Posterior vena cava (tissue), 2 donors: ENCODE measurements around the gene ZFYVE27. TPM values are rescaled to one million over a fixed set of nuclear protein-coding genes. Genes with fewer than 3 reads are reported as not detected.
"Not testable (repeated sequence)": the region's sequence is repeated elsewhere in the genome, so short reads cannot be mapped to it uniquely, and the experiment has no call there.

ENCODE experiments used
- DNase-seq: peaks from one replicate; pipeline ENCODE4 v3.0.0-alpha.2; 2020; ENCODE audit warnings: low spot score
- intact Hi-C, 2 donors: fragments of 100-400 bp; cut with DNase I; formaldehyde crosslinking; loops; one replicate each; pipeline versions ENCODE4 v1.14.1 to v1.14.2; 2022 to 2023
- long read RNA-seq, 2 donors: library from polyadenylated mRNA; unstranded; transcript quantifications; one replicate each; pipeline ENCODE4 v2.0.0, GENCODE V29; 2020 to 2021
- total RNA-seq, 2 donors: library from RNA; stranded (reverse); fragmentation: NEBNext Ultra II Directional; extraction: Animal tissue kit (Norgen Biotek cat#: 25700); gene quantifications; one replicate each; pipeline ENCODE4 v1.2.1, GENCODE V29; 2021
- donor health status: DM: yes; HTN: yes; CAD: no.
- donor health status: DM: yes; HTN: yes; CAD: no.

The ZFYVE27 gene, protein sequence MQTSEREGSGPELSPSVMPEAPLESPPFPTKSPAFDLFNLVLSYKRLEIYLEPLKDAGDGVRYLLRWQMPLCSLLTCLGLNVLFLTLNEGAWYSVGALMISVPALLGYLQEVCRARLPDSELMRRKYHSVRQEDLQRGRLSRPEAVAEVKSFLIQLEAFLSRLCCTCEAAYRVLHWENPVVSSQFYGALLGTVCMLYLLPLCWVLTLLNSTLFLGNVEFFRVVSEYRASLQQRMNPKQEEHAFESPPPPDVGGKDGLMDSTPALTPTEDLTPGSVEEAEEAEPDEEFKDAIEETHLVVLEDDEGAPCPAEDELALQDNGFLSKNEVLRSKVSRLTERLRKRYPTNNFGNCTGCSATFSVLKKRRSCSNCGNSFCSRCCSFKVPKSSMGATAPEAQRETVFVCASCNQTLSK
- total RNA-seq, result 10 to 100 TPM; 15.8 to 16.0 TPM
- long read RNA-seq, donor 1, partial matches to known transcripts, result 2 of 10 reads
- long read RNA-seq, donor 1, other reads (novel, unspliced or antisense), result 7 of 10 reads
- long read RNA-seq, donor 2, transcript ZFYVE27-203 (12 exons, 2,997 nt), result major isoform, 5 of 70 reads
- long read RNA-seq, donor 2, partial matches to known transcripts, result 6 of 70 reads
- long read RNA-seq, donor 2, other reads (novel, unspliced or antisense), result 55 of 70 reads

- peak; percentile 99 for DNase-seq
- intact Hi-C loops, result loop anchor here in 1 of 2 donors (5.0 kb wide), 1 partner anchor 50 kb away; the partner anchor contains the start of gene AVPI1
Measured at GRCh38 chr10:97736902-97737769, at the start of gene ZFYVE27. ZFYVE27 (plus strand) TSS chr10:97737128; CDS start chr10:97738478, 1,350 bp downstream.

- DNase-seq, result no peak
- intact Hi-C loops, result loop anchor here in 1 of 2 donors (5.0 kb wide), 1 partner anchor 49 kb away; the partner anchor contains the start of gene ZFYVE27
Measured at GRCh38 chr10:97687785-97688781, 48.8 kb upstream of the ZFYVE27 start.

GRCh38 chr10:97689559-97690020, 47.3 kb upstream of the ZFYVE27 start:
- no peak for DNase-seq
- intact Hi-C loops, result loop anchor here in 1 of 2 donors (5.0 kb wide), 1 partner anchor 48 kb away; the partner anchor contains the start of gene ZFYVE27

- intact Hi-C loops, result no loop called here
- no peak for DNase-seq
Measured at GRCh38 chr10:97690133-97690532, 46.8 kb upstream of the ZFYVE27 start.

DNA sequence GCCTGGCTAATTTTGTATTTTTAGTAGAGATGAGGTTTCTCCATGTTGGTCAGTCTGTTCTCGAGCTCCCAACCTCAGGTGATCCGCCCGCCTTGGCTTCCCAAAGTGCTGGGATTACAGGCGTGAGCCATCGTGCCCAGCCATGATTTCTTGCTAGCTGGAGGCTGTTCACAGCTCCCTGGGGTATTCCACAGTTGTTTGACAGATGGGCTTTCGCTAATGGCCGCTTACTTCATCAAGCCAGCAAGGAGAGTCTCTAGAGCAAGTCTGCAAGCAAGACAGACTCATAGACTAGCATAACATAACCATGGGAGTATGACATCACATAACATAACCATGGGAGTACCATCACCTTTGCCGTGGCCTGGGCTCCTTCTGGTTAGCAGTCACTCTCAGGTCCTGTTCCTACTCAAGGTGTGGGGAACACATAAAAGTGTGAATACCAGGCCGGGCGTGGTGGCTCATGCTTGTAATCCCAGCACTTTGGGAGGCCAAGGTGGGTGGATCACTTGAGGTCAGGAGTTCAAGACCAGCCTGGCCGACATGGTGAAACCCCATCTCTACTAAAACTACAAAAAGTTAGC, 38.8 kb upstream of the ZFYVE27 start:
- intact Hi-C loops, result not testable (repeated sequence)
- DNase-seq, result peak; percentile 58

DNA sequence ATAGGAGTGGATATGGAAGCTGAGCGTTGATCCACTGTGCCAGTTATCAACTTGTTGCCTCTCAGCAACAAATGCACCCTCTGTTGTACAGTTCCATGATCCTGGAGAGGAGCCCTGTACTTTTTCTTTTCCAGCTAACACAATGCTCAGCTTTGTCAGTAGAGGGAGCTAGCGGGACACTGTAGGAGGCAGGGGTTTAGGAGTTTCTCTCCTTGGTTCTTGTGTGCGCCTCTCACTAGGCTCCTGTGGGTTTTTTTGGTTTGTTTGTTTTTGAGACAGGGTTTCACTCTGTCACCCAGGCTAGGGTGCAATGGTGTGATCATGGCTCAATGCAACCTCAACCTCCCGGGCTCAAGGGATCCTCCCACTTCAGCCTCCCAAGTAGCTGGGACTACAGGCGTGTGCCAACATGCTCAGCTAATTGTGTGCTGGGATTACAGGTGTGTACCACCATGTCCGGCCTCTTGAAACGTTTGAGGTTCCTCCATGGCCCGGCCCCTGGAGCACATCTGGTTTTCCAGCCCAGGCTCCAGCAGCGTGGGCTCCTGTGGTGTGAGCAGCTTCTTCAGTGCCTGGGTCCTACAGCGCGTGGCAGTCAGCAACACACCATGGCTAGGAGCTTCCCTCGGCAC, 35.4 kb upstream of the ZFYVE27 start:
- intact Hi-C loops, result loop anchor here in 1 of 2 donors (1.0 kb wide), 1 partner anchor 25 kb away; no protein-coding TSS in a partner anchor
- no peak for DNase-seq

- intact Hi-C loops, result loop anchor here in 1 of 2 donors (1.0 to 2.0 kb wide), 2 partner anchors 27 kb away; no protein-coding TSS in a partner anchor
- no peak for DNase-seq
Measured at GRCh38 chr10:97703398-97704067, 33.4 kb upstream of the ZFYVE27 start.

DNA sequence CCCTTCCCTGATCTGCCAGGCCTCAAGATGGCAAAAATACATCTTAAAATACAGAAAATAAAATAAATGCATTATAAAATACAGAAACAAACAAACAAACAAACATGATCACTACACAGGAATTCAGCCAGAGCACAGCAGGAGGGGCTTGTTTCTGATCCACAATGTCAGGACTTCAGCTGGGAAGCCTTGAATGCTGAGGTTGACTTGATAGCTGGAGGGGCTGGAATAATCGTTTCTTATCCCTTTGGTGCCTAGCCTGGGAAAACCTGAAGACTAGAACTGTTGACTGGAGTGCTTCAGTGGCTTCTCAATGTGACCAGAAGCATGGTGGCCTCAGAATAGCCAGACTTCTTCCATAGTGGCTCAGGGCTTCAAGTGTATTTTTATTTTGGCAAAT, 32.6 kb upstream of the ZFYVE27 start:
- intact Hi-C loops, result loop anchor here in 1 of 2 donors (2.0 kb wide), 1 partner anchor 26 kb away; no protein-coding TSS in a partner anchor
- no peak for DNase-seq

DNA sequence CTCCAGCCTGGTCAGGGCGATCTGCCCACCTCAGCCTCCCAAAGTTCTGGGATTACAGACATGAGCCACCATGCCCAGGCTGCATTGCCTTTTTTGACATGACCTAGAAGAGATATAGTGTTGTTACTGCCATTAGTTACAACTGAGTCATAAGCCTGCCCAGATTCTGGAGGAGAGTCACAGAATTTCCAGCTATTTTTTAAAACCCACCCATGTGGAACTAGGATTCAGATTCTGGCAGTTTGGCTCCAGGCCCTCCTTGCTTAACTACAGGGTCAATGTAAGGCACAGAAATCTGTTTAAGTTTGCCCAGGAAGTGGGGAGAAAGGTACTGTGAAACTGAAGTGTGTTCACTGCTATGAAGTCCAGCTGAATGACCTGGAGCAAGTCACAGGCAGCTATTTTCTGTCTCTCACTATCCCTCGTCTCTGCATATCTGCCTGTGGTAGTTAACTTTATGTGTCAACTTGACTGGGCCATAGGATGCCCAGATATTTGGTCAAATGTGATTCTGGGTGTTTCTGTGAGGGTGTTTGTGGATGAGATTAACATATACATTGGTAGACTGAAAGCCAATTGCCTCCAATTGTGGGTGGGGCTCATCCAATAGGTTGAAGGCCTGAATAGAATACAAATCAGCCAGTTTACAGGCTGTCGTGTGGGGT, 31.8 kb upstream of the ZFYVE27 start:
- intact Hi-C loops, result loop anchor here in 1 of 2 donors (2.0 kb wide), 1 partner anchor 26 kb away; no protein-coding TSS in a partner anchor

DNA sequence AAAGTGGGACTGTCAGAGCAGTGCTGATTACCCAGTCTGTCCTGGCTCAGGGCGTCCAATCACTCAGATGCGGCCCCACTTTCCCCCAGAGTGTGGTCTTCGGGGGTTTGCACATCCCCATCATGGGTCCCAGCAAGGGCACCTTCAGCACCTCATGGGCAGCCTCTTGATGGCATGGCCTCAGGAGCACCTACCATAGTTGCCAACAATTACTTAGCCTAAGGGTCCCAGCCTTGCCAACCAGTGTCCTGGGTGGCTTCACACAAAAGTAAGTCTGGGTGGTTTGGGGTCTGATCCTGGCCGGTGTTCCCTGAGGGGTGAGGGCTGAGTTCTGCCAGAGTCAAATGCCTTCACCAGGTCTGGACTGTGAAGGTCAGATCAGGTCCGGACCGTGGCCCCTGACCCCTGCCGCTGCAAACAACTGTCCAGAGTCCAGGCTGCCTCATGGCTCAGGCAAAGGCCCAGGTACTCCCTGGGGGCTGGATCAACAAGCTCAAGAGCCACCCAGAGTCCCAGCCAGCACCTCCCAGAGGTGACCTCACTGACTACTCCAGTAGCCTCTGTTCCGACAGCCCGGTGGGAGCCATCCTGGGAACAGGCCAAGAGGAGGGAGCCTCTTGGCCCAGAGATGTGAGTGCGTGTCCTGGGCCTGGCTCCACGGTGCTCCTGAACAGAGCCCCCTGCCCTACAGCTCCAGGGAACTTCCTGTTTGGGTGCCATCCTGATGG, 29.6 kb upstream of the ZFYVE27 start:
- no peak for DNase-seq
- intact Hi-C loops, result no loop called here

More for the DNA sequence above, 31.8 kb upstream of the ZFYVE27 start:
- no peak for DNase-seq

- intact Hi-C loops, result no loop called here
Measured at GRCh38 chr10:97708167-97708566, 28.8 kb upstream of the ZFYVE27 start.

DNA sequence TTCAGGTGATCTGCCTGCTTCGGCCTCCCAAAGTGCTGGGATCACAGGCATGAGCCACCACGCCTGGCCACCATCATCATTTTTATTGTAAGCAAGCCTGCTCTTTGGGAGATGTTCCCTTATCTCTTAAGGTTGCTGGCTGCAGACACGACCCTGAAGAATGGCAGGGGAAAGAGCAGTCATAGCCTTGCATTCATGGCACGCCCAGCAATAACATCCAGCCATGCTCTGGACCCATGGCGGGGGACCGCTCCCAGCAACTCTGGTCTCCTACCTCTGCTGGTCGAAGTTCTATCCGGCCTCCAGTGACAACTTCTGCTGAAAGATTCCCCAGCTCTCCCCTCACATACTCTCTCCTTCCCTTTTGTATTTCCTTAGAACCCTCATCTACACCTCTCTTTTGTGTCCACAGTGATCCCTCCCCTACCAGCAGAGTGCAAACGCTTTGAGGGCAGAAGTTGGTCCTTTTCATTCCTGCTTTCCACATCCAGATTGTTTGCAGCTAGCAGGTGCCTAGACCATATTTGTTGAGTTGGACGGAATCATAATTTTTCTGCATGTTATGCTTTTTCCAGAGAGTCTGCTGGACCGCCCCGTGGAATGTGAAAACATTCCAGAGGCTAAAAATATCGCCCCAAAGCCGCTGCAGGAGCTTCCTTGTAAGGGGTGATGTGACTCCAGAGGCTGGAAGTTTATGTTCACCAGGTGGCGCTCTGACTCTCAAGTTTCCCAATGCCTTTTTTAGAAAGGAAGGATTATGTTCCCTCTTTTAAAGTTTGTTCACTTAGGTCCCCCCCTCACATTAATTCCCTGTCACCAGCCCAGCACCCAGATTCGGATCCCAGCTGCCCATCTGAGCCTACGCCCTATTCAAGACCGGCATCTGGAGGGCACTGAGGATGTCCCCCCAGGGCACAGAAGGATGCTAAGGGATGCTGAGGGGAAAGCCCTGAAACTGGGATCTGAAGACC, 27.7 kb upstream of the ZFYVE27 start:
- peak; percentile 88 for DNase-seq
- intact Hi-C loops, result no loop called here

More at GRCh38 chr10:97708167-97708566, 28.8 kb upstream of the ZFYVE27 start:
- DNase-seq, result no peak

DNA sequence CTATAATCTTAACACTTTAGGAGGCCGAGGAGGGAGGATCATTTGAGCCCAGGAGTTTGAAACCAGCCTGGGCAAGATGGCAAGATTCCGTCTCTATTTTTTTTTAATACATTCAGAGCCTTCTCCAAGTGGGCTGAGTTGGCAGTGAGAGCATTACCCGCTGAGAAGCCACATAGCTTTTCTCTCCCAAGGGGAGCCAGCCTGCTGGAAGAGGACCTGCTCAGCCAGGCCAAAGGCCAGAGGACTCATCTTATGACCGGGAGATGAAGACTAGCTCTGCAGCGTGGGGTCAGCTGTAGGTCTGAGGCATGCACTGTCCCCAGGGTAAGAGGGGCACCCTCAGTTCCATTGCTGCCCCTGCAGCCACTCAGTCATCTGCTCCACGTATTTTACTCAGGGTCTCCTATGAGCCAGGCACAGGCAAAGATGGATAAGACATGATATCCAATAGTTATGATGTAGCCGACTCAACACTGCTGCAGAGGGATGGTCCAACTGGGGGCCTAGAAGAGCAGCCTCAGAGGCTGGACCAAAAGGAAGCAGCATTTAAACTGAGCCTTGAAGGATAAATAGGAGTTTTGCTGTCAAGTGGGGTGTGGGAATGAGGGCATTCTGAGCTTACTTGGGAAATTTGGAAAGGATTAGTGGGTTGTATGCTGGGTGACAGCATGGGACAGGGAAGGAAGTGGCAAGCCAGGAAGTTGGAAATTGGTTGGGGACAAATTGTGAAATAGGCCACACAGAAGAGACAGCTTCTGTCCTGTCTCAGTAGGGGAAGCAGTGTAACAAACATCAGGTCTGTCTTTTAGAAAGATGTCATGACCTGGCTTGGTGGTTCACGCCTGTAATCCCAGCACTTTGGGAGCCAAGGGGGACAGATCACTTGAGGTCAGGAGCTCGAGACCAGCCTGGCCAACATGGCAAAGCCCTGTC, 25.0 kb upstream of the ZFYVE27 start:
- no peak for DNase-seq
- intact Hi-C loops, result no loop called here
